Upper lobe of right lung (tissue), 1 donor: ENCODE results near the gene CTDP1. TPM values are rescaled to one million over a fixed set of nuclear protein-coding genes. Genes with fewer than 3 reads are reported as not detected.
A peak's percentile ranks its signal among the peaks of the same experiment; 100 is the strongest.
"Not testable (repeated sequence)": the region's sequence is repeated elsewhere in the genome, so short reads cannot be mapped to it uniquely, and the experiment has no call there.

Source experiments
- ATAC-seq: fragments of 200-7000 bp; cut with Tn5 transposase; one replicate; pipeline ENCODE4 v1.9.1; 2020; ENCODE audit warnings: mild to moderate bottlenecking, moderate library complexity
- DNase-seq: peaks from one replicate; pipeline ENCODE4 v3.0.0-alpha.2; 2020
- H3K27ac ChIP-seq: fragments of 200-600 bp; one replicate; pipeline ENCODE4 v1.8.0; 2022
- H3K27me3 ChIP-seq: fragments of 200-600 bp; one replicate; pipeline ENCODE4 v1.8.0; 2022; ENCODE audit warnings: mild to moderate bottlenecking
- H3K36me3 ChIP-seq: fragments of 200-600 bp; one replicate; pipeline ENCODE4 v1.8.0; 2022
- H3K4me1 ChIP-seq: fragments of 200-600 bp; one replicate; pipeline ENCODE4 v1.8.0; 2022
- H3K4me3 ChIP-seq: fragments of 200-600 bp; one replicate; pipeline ENCODE4 v1.8.0; 2022; ENCODE audit warnings: mild to moderate bottlenecking
- H3K9me3 ChIP-seq: fragments of 200-600 bp; one replicate; pipeline ENCODE4 v1.8.0; 2022
- CTCF ChIP-seq: fragments of 200-600 bp; IDR thresholded peaks from one replicate; pipeline ENCODE4 v1.8.0; 2022; ENCODE audit warnings: antibody characterized with exemption
- intact Hi-C: fragments of 100-400 bp; cut with DNase I; formaldehyde crosslinking; loops from one replicate; pipeline ENCODE4 v1.11.0; 2022
- total RNA-seq: library from RNA; stranded (reverse); fragmentation: NEBNext Ultra II Directional; extraction: Animal tissue kit (Norgen Biotek cat#: 25700); gene quantifications from one replicate; pipeline ENCODE4 v1.2.1, GENCODE V29; 2021
- donor health status: DM: no; HTN: yes; CAD: no; lungs with severe emphysema.

CTDP1 gene
- total RNA-seq, 1 donor from 2014 or later, result 23.0 TPM

- TF ChIP-seq CTCF, result no peak
- H3K4me1 ChIP-seq, result no peaks in the 10 kb centered on the region
- intact Hi-C loops, result no loop called here
- ATAC-seq (peak; percentile 7), DNase-seq (peak; percentile 41)
- peaks cover 49% of the 10 kb centered on the region for H3K36me3 ChIP-seq
- H3K27me3 ChIP-seq, result no peaks in the 10 kb centered on the region
- H3K4me3 ChIP-seq, result no peak overlapping the region
- no peaks in the 10 kb centered on the region for H3K9me3 ChIP-seq
- no peak overlapping the region for H3K27ac ChIP-seq
Measured at GRCh38 chr18:79736846-79737245, 57.2 kb downstream of the CTDP1 start.

GRCh38 chr18:79737426-79737825, 57.8 kb downstream of the CTDP1 start:
- peak; percentile 35 for DNase-seq

GRCh38 chr18:79738041-79738461, 58.4 kb downstream of the CTDP1 start:
- ATAC-seq, result no peak

More at GRCh38 chr18:79737426-79737825, 57.8 kb downstream of the CTDP1 start:
- Histone ChIP-seq H3K4me1 (no peaks in the 10 kb centered on the region), H3K4me3 (no peak overlapping the region), H3K9me3 (no peaks in the 10 kb centered on the region), H3K27me3 (no peaks in the 10 kb centered on the region), H3K27ac (no peak overlapping the region), H3K36me3 (peaks cover 47% of the 10 kb centered on the region)
- TF ChIP-seq CTCF, result no peak
- no peak for ATAC-seq
- intact Hi-C loops, result no loop called here

GRCh38 chr18:79738581-79739439, 59.2 kb downstream of the CTDP1 start:
- Histone ChIP-seq H3K36me3 (peaks cover 47% of the 10 kb centered on the region), H3K9me3 (no peaks in the 10 kb centered on the region), H3K4me3 (no peak overlapping the region), H3K4me1 (no peaks in the 10 kb centered on the region), H3K27ac (no peak overlapping the region), H3K27me3 (no peaks in the 10 kb centered on the region)
- TF ChIP-seq CTCF, result no peak
- intact Hi-C loops, result no loop called here
- DNase-seq (peak; percentile 61), ATAC-seq (no peak)

More at GRCh38 chr18:79738041-79738461, 58.4 kb downstream of the CTDP1 start:
- Histone ChIP-seq H3K27me3 (no peaks in the 10 kb centered on the region), H3K9me3 (no peaks in the 10 kb centered on the region), H3K4me1 (no peaks in the 10 kb centered on the region), H3K27ac (no peak overlapping the region), H3K36me3 (peaks cover 47% of the 10 kb centered on the region), H3K4me3 (no peak overlapping the region)
- intact Hi-C loops, result no loop called here
- peak; percentile 57 for DNase-seq
- no peak for TF ChIP-seq CTCF

GRCh38 chr18:79739440-79739778, 59.8 kb downstream of the CTDP1 start:
- intact Hi-C loops, result no loop called here
- peaks cover 47% of the 10 kb centered on the region for H3K36me3 ChIP-seq
- H3K4me1 ChIP-seq, result no peaks in the 10 kb centered on the region
- no peak for TF ChIP-seq CTCF
- no peaks in the 10 kb centered on the region for H3K27me3 ChIP-seq
- no peak overlapping the region for H3K4me3 ChIP-seq
- no peaks in the 10 kb centered on the region for H3K9me3 ChIP-seq
- no peak overlapping the region for H3K27ac ChIP-seq
- DNase-seq (no peak), ATAC-seq (no peak)

- H3K4me3 ChIP-seq, H3K27me3 ChIP-seq, H3K27ac ChIP-seq, H3K9me3 ChIP-seq, ATAC-seq, H3K4me1 ChIP-seq, intact Hi-C loops: not testable (repeated sequence)
- peak; percentile 48 for DNase-seq
- H3K36me3 ChIP-seq, result peaks cover 46% of the 10 kb centered on the region
Measured at GRCh38 chr18:79740047-79740446, 60.4 kb downstream of the CTDP1 start.
